ENCODE measurements around the gene ARMH4. TPM values are rescaled to one million over a fixed set of nuclear protein-coding genes. Genes with fewer than 3 reads are reported as not detected.

ARMH4 gene
- total RNA-seq, 1 donor from 2014 or later = 57.1 TPM

DNA sequence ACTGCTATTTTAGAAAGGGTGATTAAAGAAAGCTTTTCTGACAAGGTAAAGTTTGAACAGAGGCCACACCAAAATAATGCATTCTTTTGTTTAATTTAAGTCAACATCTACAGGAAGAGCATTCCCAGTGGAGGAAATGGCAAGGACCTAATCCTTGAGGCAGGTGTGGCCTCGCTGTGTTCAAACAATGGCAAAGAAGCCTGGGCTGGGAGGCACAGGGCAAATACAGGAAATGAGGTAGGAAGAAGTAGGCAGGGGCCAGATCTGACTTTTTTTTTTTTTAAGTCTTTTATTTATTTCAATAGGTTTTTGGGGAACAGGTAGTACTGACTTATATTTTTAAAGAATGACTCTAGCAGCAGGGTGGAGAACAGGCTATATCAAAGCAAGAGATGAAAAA is 53.5 kb downstream of the ARMH4 start:
- no peak overlapping the region for H3K4me3 Mint-ChIP-seq (ENCODE audit: unreplicated experiment)
- no peaks in the 10 kb centered on the region for H3K27me3 Mint-ChIP-seq (ENCODE audit: unreplicated experiment)
- H3K9me3 Mint-ChIP-seq (ENCODE audit: unreplicated experiment) = no peaks in the 10 kb centered on the region
- no peak overlapping the region for H3K27ac Mint-ChIP-seq (ENCODE audit: unreplicated experiment)
- TF ChIP-seq, protein P1, sequence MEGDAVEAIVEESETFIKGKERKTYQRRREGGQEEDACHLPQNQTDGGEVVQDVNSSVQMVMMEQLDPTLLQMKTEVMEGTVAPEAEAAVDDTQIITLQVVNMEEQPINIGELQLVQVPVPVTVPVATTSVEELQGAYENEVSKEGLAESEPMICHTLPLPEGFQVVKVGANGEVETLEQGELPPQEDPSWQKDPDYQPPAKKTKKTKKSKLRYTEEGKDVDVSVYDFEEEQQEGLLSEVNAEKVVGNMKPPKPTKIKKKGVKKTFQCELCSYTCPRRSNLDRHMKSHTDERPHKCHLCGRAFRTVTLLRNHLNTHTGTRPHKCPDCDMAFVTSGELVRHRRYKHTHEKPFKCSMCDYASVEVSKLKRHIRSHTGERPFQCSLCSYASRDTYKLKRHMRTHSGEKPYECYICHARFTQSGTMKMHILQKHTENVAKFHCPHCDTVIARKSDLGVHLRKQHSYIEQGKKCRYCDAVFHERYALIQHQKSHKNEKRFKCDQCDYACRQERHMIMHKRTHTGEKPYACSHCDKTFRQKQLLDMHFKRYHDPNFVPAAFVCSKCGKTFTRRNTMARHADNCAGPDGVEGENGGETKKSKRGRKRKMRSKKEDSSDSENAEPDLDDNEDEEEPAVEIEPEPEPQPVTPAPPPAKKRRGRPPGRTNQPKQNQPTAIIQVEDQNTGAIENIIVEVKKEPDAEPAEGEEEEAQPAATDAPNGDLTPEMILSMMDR (IDR thresholded peaks at IDR 0.05; ENCODE audit: partially characterized antibody, unreplicated experiment) = no peak
- H3K36me3 Mint-ChIP-seq (ENCODE audit: unreplicated experiment) = peaks cover 10% of the 10 kb centered on the region
- DNase-seq = no peak
- H3K4me1 Mint-ChIP-seq (ENCODE audit: low read depth, unreplicated experiment) = no peaks in the 10 kb centered on the region

DNA sequence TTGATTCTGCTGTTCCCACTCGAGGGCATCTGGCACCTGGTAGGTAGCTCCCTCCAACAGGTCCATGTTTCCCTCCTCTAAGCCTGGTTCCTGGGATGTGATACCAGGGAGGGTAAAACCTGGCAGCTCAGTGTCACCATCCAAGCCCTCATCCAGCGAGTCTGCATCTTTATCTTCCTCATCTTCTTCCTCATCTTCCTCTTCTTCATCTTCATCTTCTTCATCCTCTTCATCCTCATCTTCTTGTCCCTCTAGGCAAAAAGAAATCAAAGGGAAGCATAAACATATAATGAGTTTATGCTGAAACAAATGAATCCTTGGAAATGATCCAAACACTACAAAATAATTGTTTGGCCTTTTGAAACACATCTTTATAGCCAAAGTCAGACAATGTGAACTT is 55.3 kb downstream of the ARMH4 start:
- Mint-ChIP-seq H3K9me3 (ENCODE audit: unreplicated experiment) (no peaks in the 10 kb centered on the region), H3K36me3 (ENCODE audit: unreplicated experiment) (peaks cover 10% of the 10 kb centered on the region), H3K4me3 (ENCODE audit: unreplicated experiment) (no peak overlapping the region), H3K27ac (ENCODE audit: unreplicated experiment) (no peak overlapping the region), H3K27me3 (ENCODE audit: unreplicated experiment) (no peaks in the 10 kb centered on the region), H3K4me1 (ENCODE audit: low read depth, unreplicated experiment) (no peaks in the 10 kb centered on the region)
- TF ChIP-seq, protein P1 (IDR thresholded peaks at IDR 0.05; ENCODE audit: partially characterized antibody, unreplicated experiment) = no peak
- DNase-seq = no peak

DNA sequence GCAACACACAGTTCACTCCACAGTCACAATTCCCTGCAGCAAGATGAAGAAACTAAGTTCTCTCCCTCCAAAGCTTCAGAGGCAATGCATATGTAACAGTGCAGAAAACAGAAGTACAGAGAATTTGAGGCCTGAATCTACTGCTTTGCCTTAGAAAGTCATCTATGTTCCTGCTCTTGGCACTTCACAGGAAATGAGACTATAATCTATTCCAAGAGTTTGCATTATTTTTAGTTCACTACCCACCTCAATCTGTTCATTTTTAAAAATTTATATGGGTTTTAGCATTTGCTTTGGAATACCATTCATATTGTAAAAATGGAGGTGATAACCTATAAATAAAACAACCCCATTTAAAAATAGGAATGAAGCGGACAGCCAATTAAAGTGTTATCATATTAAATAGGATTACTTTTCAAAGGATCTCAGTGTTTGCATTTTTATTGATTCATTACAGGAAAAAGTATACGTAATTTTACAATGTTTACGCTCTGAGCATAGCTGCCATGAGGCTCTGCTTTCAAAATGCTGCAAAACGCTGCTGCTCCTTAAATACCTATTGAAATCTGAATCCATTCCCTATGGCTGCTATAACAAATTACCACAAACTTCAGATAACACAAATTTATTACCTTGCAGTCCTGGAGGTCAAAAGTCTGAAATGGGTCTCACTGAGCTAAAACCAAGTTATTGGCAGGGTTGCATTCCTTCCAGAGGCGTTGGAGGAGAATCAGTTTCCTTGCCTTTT is 60.0 kb downstream of the ARMH4 start:
- no peak for DNase-seq
- Mint-ChIP-seq H3K27me3 (ENCODE audit: unreplicated experiment) (no peaks in the 10 kb centered on the region), H3K9me3 (ENCODE audit: unreplicated experiment) (no peaks in the 10 kb centered on the region), H3K4me3 (ENCODE audit: unreplicated experiment) (no peak overlapping the region), H3K36me3 (ENCODE audit: unreplicated experiment) (peaks cover 4% of the 10 kb centered on the region), H3K4me1 (ENCODE audit: low read depth, unreplicated experiment) (no peaks in the 10 kb centered on the region), H3K27ac (ENCODE audit: unreplicated experiment) (no peak overlapping the region)
- TF ChIP-seq, protein P1 (IDR thresholded peaks at IDR 0.05; ENCODE audit: partially characterized antibody, unreplicated experiment) = no peak

DNA sequence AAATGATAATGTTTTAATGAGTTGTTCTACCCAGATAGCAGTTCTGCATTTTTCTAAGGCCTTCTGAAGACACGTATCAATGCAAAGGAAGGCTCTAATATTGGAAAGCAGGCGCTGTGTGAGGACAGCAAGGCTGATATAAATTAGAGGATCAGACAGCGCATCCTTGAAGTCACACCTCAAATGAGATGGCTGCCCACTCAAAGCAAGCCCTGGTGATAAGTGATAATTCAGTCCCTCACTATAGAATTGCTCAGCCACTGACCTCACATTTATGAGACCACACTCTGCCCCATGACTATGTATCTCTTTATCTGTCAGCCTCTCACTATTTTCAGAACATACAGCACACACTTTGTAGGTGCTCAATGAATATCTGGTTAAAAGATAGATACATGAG is 62.4 kb downstream of the ARMH4 start:
- DNase-seq = no peak
- no peak overlapping the region for H3K4me3 Mint-ChIP-seq (ENCODE audit: unreplicated experiment)
- H3K27ac Mint-ChIP-seq (ENCODE audit: unreplicated experiment) = no peak overlapping the region
- no peaks in the 10 kb centered on the region for H3K36me3 Mint-ChIP-seq (ENCODE audit: unreplicated experiment)
- H3K4me1 Mint-ChIP-seq (ENCODE audit: low read depth, unreplicated experiment) = no peaks in the 10 kb centered on the region
- TF ChIP-seq, protein P1 (IDR thresholded peaks at IDR 0.05; ENCODE audit: partially characterized antibody, unreplicated experiment) = no peak
- no peaks in the 10 kb centered on the region for H3K27me3 Mint-ChIP-seq (ENCODE audit: unreplicated experiment)
- peaks cover 1% of the 10 kb centered on the region for H3K9me3 Mint-ChIP-seq (ENCODE audit: unreplicated experiment)

DNA sequence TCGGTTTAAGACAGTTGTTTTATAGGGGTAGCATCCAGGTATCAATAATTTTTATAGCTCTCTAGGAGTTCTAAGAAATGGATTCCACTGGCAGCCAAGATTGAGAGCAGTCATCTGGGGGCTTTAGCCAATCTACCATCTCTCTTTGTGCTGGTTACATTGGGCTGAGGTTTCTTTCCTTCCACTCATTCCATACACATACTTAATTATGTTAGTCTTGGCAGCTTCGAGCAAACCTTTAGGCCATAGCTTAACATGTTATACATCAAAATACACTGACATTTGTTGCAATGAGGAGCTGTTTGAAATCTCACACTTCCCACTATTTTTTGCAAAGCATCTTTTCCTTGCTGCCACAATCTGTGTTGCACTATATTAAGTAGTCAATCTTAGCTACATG is 63.1 kb downstream of the ARMH4 start:
- Mint-ChIP-seq H3K9me3 (ENCODE audit: unreplicated experiment) (peaks cover 1% of the 10 kb centered on the region), H3K27me3 (ENCODE audit: unreplicated experiment) (no peaks in the 10 kb centered on the region), H3K27ac (ENCODE audit: unreplicated experiment) (no peak overlapping the region), H3K36me3 (ENCODE audit: unreplicated experiment) (no peaks in the 10 kb centered on the region), H3K4me3 (ENCODE audit: unreplicated experiment) (no peak overlapping the region), H3K4me1 (ENCODE audit: low read depth, unreplicated experiment) (no peaks in the 10 kb centered on the region)
- TF ChIP-seq, protein P1 (IDR thresholded peaks at IDR 0.05; ENCODE audit: partially characterized antibody, unreplicated experiment) = no peak
- no peak for DNase-seq

Measured in glutamatergic neuron (in vitro differentiated cells).